Natural killer cell (primary cell): ENCODE results near the gene FOXO6. TPM values are rescaled to one million over a fixed set of nuclear protein-coding genes. Genes with fewer than 3 reads are reported as not detected.

Source experiments
- ATAC-seq, 3 donors: fragments of 150-1000 bp in 2 of 3; fragments of 200-7000 bp in 1 of 3; cut with Tn5 transposase; 1 replicate in 1 of 3; 2 replicates in 2 of 3; pipeline ENCODE4 v1.10.0; 2021; ENCODE audit warnings: mild to moderate bottlenecking in 2 of 3, moderate library complexity in 2 of 3
- DNase-seq, 2 donors: peaks; one replicate each; pipeline versions ENCODE4 v3.0.0 to v3.0.0-alpha.2; 2013 to 2021; ENCODE audit warnings: mixed read lengths in 1 of 2
- H3K27ac ChIP-seq: one replicate; pipeline ENCODE4 v1.5.1; 2013; ENCODE audit warnings: mild to moderate bottlenecking, low read length
- H3K27me3 ChIP-seq: one replicate; pipeline ENCODE4 v1.6.1; 2013; ENCODE audit warnings: low read length; ENCODE audit not compliant: control insufficient read depth, insufficient read depth
- H3K36me3 ChIP-seq: one replicate; pipeline ENCODE4 v1.6.1; 2013; ENCODE audit warnings: low read length; ENCODE audit not compliant: control insufficient read depth, insufficient read depth
- H3K4me1 ChIP-seq: one replicate; pipeline ENCODE4 v1.6.1; 2013; ENCODE audit warnings: low read length; ENCODE audit not compliant: control insufficient read depth, insufficient read depth
- H3K4me3 ChIP-seq: one replicate; pipeline ENCODE4 v1.5.1; 2013; ENCODE audit warnings: low read length
- H3K9me3 ChIP-seq: one replicate; pipeline ENCODE4 v1.6.1; 2013; ENCODE audit warnings: low read length; ENCODE audit not compliant: control insufficient read depth, insufficient read depth
- H3K27ac Mint-ChIP-seq, 2 donors: one replicate each; pipeline ENCODE4 v1.8.0; 2022; ENCODE audit warnings: mild to moderate bottlenecking in 2 of 2, mixed read lengths in 2 of 2, moderate library complexity in 1 of 2
- H3K27me3 Mint-ChIP-seq, 2 donors: one replicate each; pipeline ENCODE4 v1.8.0; 2022; ENCODE audit warnings: low read depth in 2 of 2, mixed read lengths in 2 of 2
- H3K36me3 Mint-ChIP-seq: one replicate; pipeline ENCODE4 v1.8.0; 2022; ENCODE audit warnings: mixed read lengths
- H3K4me1 Mint-ChIP-seq, 2 donors: one replicate each; pipeline ENCODE4 v1.8.0; 2022; ENCODE audit warnings: mixed read lengths in 2 of 2
- H3K4me3 Mint-ChIP-seq: one replicate; pipeline ENCODE4 v1.8.0; 2022; ENCODE audit warnings: mild to moderate bottlenecking, moderate library complexity, mixed read lengths
- H3K9me3 Mint-ChIP-seq, 2 donors: one replicate each; pipeline ENCODE4 v1.8.0; 2022; ENCODE audit warnings: mixed read lengths in 2 of 2
- WGBS: methylation state at CpG from one replicate; pipeline ENCODE4 v1.1.7; 2013; ENCODE audit warnings: missing lambda C conversion rate; ENCODE audit not compliant: insufficient coverage; 5-methylcytosine and 5-hydroxymethylcytosine counted together
- intact Hi-C: fragments of 100-400 bp; cut with micrococcal nuclease; formaldehyde crosslinking; loops from one replicate; pipeline ENCODE4 v1.14.2; 2022
- total RNA-seq, 4 donors: library from RNA; stranded (reverse); fragments of 120-200 nt in 1 of 4; gene quantifications; one replicate each; pipeline versions ENCODE4 v1.2.3 to v1.2.4, GENCODE V29; 2013 to 2022
- TF ChIP-seq, protein P1 (sequence below): fragments of 200-600 bp; IDR thresholded peaks from one replicate; pipeline ENCODE4 v1.8.0; 2022; ENCODE audit warnings: antibody characterized with exemption

Gene FOXO6
- total RNA-seq, 3 donors from 2014 or later (not counting 1 experiment from before 2014, with no cell fraction given), result 1.2 to 3.3 (median 1.7) TPM

- peaks cover 10 to 20% of the 10 kb centered on the region in 2 donors for H3K4me1 Mint-ChIP-seq
- DNase-seq (no peak), ATAC-seq (peak in 1 of 3 donors; percentile 8)
- TF ChIP-seq, protein P1, sequence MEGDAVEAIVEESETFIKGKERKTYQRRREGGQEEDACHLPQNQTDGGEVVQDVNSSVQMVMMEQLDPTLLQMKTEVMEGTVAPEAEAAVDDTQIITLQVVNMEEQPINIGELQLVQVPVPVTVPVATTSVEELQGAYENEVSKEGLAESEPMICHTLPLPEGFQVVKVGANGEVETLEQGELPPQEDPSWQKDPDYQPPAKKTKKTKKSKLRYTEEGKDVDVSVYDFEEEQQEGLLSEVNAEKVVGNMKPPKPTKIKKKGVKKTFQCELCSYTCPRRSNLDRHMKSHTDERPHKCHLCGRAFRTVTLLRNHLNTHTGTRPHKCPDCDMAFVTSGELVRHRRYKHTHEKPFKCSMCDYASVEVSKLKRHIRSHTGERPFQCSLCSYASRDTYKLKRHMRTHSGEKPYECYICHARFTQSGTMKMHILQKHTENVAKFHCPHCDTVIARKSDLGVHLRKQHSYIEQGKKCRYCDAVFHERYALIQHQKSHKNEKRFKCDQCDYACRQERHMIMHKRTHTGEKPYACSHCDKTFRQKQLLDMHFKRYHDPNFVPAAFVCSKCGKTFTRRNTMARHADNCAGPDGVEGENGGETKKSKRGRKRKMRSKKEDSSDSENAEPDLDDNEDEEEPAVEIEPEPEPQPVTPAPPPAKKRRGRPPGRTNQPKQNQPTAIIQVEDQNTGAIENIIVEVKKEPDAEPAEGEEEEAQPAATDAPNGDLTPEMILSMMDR, result no peak
- peak overlapping the region in 1 of 2 donors; percentile 70 for H3K27ac Mint-ChIP-seq
- intact Hi-C loops, result loop anchor here (10.0 kb wide), 1 partner anchor 51 kb away; no protein-coding TSS in a partner anchor
- peaks cover 23 to 32% of the 10 kb centered on the region in 2 donors for H3K27me3 Mint-ChIP-seq
- no peaks in the 10 kb centered on the region for H3K9me3 Mint-ChIP-seq
- no peak overlapping the region for H3K27ac ChIP-seq
- H3K4me1 ChIP-seq, result peaks cover 9% of the 10 kb centered on the region
- H3K36me3 ChIP-seq, result no peaks in the 10 kb centered on the region
- 65% methylated on average over 14 of the region's 14 CpGs for WGBS
- peak overlapping the region; percentile 1 for H3K4me3 Mint-ChIP-seq
- H3K36me3 Mint-ChIP-seq, result no peaks in the 10 kb centered on the region
- no peaks in the 10 kb centered on the region for H3K9me3 ChIP-seq
- H3K4me3 ChIP-seq, result no peak overlapping the region
- no peaks in the 10 kb centered on the region for H3K27me3 ChIP-seq
Measured at GRCh38 chr1:41396084-41396483, 34.9 kb downstream of the FOXO6 start.

GRCh38 chr1:41397020-41397419 is 35.8 kb downstream of the FOXO6 start:
- TF ChIP-seq, protein P1, result no peak
- H3K27ac ChIP-seq, result no peak overlapping the region
- Mint-ChIP-seq H3K27ac (no peak overlapping the region), H3K9me3 (no peaks in the 10 kb centered on the region), H3K36me3 (no peaks in the 10 kb centered on the region), H3K4me1 (peaks cover 10 to 20% of the 10 kb centered on the region in 2 donors), H3K4me3 (no peak overlapping the region), H3K27me3 (peaks cover 23 to 37% of the 10 kb centered on the region in 2 donors)
- no peak for DNase-seq
- no peaks in the 10 kb centered on the region for H3K9me3 ChIP-seq
- intact Hi-C loops, result loop anchor here (10.0 kb wide), 1 partner anchor 52 kb away; no protein-coding TSS in a partner anchor
- 68% methylated on average over 4 of the region's 5 CpGs for WGBS
- H3K4me3 ChIP-seq, result no peak overlapping the region
- peaks cover 4% of the 10 kb centered on the region for H3K27me3 ChIP-seq
- H3K36me3 ChIP-seq, result no peaks in the 10 kb centered on the region
- no peak for ATAC-seq
- peaks cover 9% of the 10 kb centered on the region for H3K4me1 ChIP-seq

DNA sequence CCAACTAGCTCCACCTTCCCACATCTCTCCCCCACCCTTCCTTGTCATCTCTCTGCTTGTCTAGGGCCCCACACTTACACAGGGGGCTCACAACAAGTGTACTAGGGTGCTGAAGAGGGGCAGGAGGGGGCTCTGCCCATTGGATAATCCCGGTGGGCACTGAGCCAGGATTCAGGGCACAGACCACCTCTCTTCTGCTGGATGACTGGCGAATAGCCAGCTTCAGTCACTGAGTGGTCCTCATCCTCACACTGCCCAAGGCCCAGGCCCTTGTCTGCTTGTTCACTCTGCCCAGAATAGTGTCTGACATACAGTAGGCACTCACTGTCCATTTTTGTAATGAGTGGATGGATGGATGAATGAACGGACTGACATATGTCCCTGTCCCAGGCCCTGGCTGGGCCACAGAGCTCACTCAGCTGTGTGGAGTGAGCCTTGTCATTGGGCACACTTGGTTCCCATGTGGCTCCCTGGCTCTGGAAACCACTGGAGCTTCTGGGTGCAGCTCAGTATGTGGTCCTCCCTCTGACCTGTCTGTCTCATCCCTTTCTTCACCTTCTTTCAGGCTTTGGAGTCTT is 36.6 kb downstream of the FOXO6 start:
- Histone ChIP-seq H3K9me3 (no peaks in the 10 kb centered on the region), H3K4me3 (no peak overlapping the region), H3K4me1 (peaks cover 9% of the 10 kb centered on the region), H3K27ac (no peak overlapping the region), H3K27me3 (peaks cover 4% of the 10 kb centered on the region), H3K36me3 (no peaks in the 10 kb centered on the region)
- 89% methylated on average over 3 of the region's 3 CpGs for WGBS
- Mint-ChIP-seq H3K4me1 (peaks cover 10 to 20% of the 10 kb centered on the region in 2 donors), H3K27ac (no peak overlapping the region), H3K36me3 (no peaks in the 10 kb centered on the region), H3K27me3 (peaks cover 23 to 34% of the 10 kb centered on the region in 2 donors), H3K4me3 (no peak overlapping the region), H3K9me3 (no peaks in the 10 kb centered on the region)
- intact Hi-C loops, result loop anchor here (10.0 kb wide), 1 partner anchor 53 kb away; no protein-coding TSS in a partner anchor
- no peak for ATAC-seq
- no peak for DNase-seq
- TF ChIP-seq, protein P1, result no peak
